Activated naive CD4-positive, alpha-beta T cell treated with anti-CD3 and anti-CD28 coated beads, Interleukin-2, amount 50 U/mL, for 24 hours (primary cell): Measurements from ENCODE around the gene EXOC3L2.

Source experiments
- H3K27ac Mint-ChIP-seq: one replicate; pipeline ENCODE4 v1.8.0; 2021; ENCODE audit warnings: mild to moderate bottlenecking, mixed read lengths
- H3K27me3 Mint-ChIP-seq: one replicate; pipeline ENCODE4 v1.8.0; 2021; ENCODE audit warnings: mixed read lengths
- H3K36me3 Mint-ChIP-seq: one replicate; pipeline ENCODE4 v1.8.0; 2021; ENCODE audit warnings: mixed read lengths
- H3K4me1 Mint-ChIP-seq: one replicate; pipeline ENCODE4 v1.8.0; 2021; ENCODE audit warnings: mixed read lengths
- H3K4me3 Mint-ChIP-seq: one replicate; pipeline ENCODE4 v1.8.0; 2021; ENCODE audit warnings: mild to moderate bottlenecking, mixed read lengths
- H3K9me3 Mint-ChIP-seq: one replicate; pipeline ENCODE4 v1.8.0; 2021; ENCODE audit warnings: mixed read lengths

The EXOC3L2 gene

GRCh38 chr19:45168767-45169351 lies 76.3 kb downstream of the EXOC3L2 start:
- Mint-ChIP-seq H3K27me3 (no peaks in the 10 kb centered on the region), H3K4me1 (peaks cover 52% of the 10 kb centered on the region), H3K4me3 (no peak overlapping the region), H3K36me3 (no peaks in the 10 kb centered on the region), H3K9me3 (no peaks in the 10 kb centered on the region), H3K27ac (no peak overlapping the region)

DNA sequence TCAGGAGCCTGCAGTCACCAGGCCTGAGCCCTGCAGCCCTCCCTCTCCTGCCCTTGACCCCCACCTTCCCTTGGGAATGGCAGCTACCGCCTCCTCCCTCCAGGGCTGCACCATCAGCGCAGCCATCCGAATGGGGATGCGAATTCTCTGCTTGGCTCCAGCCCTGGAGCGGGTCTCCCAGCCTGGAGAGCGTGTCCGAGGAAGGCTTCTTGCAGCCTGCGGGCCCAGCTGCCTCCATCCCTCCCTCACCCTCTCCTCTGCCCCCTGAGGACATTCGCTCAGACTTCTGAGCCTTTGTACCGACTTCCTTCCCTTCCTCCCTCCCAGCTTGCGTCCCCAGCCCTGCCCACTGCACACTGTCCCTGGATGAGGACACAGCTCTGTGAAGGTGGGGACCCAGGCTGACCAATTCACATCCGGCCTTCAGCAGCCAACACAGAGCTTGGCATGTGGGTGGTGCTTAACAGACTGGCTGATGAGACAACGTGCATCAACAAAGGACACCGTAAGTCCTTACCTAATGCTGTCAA lies 78.4 kb downstream of the EXOC3L2 start:
- Mint-ChIP-seq H3K4me3 (no peak overlapping the region), H3K36me3 (no peaks in the 10 kb centered on the region), H3K27me3 (no peaks in the 10 kb centered on the region), H3K4me1 (peaks cover 42% of the 10 kb centered on the region), H3K27ac (no peak overlapping the region), H3K9me3 (no peaks in the 10 kb centered on the region)

DNA sequence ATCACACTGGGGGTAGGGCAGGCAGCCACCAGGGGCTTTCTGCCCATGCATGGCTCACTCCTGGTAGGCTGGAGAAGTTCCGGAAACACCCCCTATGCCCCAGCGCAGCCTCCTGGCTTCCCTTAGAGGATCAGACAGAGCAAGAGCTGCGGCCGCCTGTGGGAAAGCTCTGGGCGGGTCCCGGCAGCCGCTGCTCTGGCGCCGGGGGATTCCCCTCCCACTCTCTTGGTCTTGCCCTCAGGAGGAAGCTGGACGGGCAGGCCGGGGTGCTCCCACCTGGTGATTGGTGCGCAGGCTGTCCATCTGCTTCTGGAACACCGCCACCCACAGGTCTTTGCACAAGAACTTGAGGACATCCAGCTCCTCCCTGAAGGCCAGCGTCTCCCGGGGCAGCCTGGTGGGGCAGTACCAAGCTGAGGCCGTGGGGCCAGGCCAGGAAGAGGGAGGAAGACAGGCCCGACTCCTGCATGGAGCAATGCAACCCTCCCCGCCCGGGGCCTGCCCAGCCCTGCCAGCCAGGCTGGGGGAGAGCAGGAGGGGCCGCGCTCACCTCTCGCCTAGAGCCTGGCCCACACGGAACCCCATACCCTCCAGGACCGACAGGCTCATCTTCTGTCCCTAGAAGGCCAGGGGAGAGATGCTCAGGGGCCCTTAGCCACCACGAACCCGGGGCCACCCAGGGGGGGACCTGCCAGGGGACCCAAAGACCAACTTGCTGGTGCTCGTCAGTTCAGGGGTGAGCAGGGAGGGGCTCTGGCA lies 80.5 kb downstream of the EXOC3L2 start:
- H3K9me3 Mint-ChIP-seq, result no peaks in the 10 kb centered on the region
- H3K36me3 Mint-ChIP-seq, result no peaks in the 10 kb centered on the region
- peaks cover 35% of the 10 kb centered on the region for H3K4me1 Mint-ChIP-seq
- H3K4me3 Mint-ChIP-seq, result no peak overlapping the region
- no peak overlapping the region for H3K27ac Mint-ChIP-seq
- H3K27me3 Mint-ChIP-seq, result no peaks in the 10 kb centered on the region

- Mint-ChIP-seq H3K4me1 (peaks cover 33% of the 10 kb centered on the region), H3K4me3 (no peak overlapping the region), H3K9me3 (no peaks in the 10 kb centered on the region), H3K36me3 (no peaks in the 10 kb centered on the region), H3K27me3 (no peaks in the 10 kb centered on the region), H3K27ac (no peak overlapping the region)
These were observed 81.3 kb downstream of the EXOC3L2 start for GRCh38 chr19:45163751-45164460.

DNA sequence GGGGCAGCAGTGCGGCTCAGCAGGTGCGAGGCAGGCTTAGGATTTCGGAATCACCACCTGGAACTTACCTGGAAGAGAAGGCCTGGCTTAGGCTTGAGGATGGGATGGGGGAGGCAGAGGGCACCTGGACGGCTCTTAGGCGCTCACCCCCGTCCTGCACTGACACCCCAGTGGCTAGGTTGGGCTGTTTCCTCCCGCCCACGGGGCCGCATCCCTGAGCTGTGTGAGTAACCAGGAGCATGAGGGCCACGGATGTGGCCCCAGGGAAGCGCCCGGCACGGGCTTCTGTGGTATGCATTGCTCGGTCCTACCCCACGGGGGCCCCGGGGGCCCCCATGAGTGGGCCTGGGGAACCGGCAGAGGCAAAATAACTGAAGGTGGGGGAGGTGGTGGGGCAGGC lies 82.1 kb downstream of the EXOC3L2 start:
- Mint-ChIP-seq H3K27me3 (no peaks in the 10 kb centered on the region), H3K4me1 (peaks cover 31% of the 10 kb centered on the region), H3K4me3 (no peak overlapping the region), H3K36me3 (no peaks in the 10 kb centered on the region), H3K27ac (no peak overlapping the region), H3K9me3 (no peaks in the 10 kb centered on the region)

DNA sequence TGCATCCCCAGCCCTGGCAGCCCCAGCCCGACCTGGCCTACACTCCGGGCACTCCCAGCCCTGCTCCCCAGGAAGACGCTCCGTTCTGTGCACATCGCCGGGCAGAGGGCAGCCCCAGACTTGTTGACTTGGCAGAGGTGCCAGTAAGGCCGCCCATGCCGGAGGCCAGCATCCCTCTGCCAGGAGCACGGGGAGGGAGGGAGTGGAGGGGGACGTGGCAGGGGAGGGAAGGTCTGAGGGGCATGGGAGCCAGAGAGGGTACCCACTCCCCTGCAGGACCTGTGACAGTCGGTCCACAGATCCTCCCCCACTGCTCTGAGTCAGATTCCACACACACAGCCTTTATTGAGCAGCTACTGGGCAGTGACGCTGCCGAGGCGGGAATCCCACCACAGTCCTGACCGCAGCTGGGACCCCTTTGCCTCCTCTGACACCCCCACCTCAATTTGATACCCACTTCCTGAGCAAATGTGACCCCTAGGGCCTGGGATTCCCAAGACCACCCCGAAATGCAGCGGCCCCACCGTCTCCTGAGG lies 82.5 kb downstream of the EXOC3L2 start:
- peaks cover 31% of the 10 kb centered on the region for H3K4me1 Mint-ChIP-seq
- no peaks in the 10 kb centered on the region for H3K36me3 Mint-ChIP-seq
- no peak overlapping the region for H3K4me3 Mint-ChIP-seq
- H3K9me3 Mint-ChIP-seq, result no peaks in the 10 kb centered on the region
- H3K27ac Mint-ChIP-seq, result no peak overlapping the region
- no peaks in the 10 kb centered on the region for H3K27me3 Mint-ChIP-seq
